DMS 273 treated with DMSO at 0.1 percent for 48 hours (cell line): ENCODE results near the gene APOA4.
A peak's percentile ranks its signal among the peaks of the same experiment; 100 is the strongest.

ENCODE experiments used
- DNase-seq: peaks from one replicate; lab custom pipeline; 2025; lab: John Stamatoyannopoulos, UW

The APOA4 gene

DNA sequence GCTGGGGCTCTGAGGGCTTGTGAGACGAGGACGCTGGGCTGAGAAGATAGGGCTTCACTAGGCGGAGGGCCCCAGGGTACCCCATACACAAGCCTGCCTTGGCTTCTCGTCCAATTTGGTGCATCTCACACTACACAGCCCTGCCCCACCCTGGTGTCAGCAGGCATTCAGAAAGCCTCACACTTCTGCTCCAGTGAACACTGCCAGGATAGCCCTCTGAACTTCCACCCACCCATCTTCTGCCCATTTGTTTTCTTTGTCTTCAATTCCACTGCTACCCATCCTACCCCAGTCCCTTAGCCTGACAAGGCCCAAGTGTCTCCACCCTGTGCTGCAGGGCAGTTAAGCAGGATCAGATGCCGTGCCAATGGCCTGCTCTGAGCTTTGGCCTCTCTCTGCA is 48.4 kb downstream of the APOA4 start:
- DNase-seq: no peak

DNA sequence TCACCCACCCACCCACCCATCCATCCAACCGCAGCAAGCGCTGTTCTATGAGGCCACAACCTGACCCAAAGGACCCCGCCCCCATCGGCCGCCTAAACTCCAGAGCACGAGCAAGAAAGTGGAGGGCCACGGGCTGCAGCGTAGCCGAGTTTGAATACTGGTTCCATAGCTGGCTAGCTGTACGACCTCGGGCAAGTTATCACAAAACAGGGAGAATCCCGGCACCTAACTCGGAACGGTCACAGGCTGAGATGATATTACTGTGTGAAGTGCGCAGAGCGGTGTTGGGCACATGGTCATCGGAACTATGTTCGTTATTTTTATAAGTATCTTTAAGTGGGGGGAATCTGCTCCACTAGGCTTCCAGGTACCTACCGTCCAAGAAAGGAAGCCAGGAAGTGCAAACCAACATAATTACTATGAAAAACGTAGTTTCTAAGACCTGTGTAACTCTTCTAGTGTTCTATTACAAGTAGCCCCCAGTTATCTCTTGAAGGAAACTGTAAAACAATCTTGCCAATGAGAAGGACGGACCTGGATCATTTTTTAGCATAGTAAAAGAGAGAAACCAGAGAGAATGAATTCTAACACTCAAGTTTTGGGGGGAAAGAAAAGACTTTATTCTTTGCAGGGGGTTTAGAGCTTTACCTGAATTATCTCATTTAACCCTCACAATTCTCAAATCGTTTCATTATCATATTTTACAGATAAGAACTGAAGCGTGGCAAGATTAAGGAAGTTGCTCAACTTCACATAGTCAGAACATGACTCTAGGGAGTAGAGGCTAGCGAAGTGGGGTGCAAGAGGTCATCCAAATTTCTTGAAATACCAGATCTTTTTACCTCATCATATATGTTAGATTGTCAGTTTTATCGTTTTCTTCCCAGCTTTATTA is 49.7 kb downstream of the APOA4 start:
- DNase-seq: no peak

DNA sequence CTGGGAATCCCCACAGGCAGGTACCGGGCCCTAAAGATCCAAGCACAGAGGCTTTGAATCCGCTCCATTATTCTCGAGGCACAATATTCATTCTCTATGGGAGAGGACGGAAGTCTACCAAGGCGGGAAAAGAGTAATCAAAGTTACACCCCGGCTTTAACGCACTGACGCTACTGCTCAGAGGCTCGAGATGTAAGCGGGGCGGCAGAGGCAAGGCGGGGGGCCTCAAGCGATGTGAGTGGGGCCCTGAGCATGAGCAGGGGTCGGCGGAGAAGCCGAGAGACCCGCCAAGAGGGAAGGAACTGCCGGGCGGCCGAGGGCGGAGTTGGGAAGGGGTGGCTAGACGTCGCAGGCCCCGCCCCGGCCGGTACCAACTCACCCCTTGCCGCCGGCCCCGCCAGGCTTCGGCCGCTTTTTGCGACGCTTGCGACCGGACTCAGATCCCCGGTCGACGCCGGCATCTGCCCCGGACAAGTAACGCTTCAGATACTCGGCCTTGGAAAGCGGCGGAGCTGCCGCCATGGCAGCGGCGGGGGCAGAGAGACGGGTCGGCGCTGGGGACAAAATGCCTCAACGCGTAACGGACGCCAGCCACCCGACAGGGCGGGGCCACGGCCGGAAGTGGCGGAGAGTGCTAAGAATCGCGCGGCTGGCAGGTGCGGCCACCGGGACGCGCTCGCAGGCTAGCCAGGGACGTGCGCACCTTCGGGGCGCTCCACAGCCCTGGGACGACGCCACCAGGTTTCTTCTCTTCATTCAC is 50.5 kb downstream of the APOA4 start, which contains the start of gene BUD13:
Gene BUD13, minus strand, starts transcription at position 545 of the 760 bp plus-strand sequence. Its CDS starts 23 bp downstream, at position 522.
- DNase-seq: peak; percentile 41

DNA sequence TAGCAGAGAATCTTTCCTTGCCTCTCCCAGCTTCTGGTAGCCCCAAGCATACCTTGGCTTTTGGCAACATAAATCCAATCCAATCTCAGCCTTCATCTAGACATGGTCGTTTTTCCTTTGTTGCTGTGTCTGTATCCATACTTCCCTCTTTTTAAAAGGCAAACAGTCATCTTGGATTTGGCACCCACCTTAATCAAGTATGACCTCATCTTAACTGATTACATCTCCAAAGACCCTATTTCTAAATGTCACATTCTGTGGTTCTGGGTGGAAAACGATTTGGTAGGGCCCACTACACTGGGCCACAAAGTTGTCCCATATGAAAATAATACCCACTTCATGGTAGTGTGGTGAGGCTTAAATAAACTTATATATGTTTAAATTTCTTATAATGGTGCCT is 51.2 kb downstream of the APOA4 start:
- no peak for DNase-seq
